ENCODE results near the gene NIPSNAP3A. TPM values are rescaled to one million over a fixed set of nuclear protein-coding genes. Genes with fewer than 3 reads are reported as not detected.

Gene NIPSNAP3A
- total RNA-seq, 1 experiment from 2014 or later, result 7.2 TPM

DNA sequence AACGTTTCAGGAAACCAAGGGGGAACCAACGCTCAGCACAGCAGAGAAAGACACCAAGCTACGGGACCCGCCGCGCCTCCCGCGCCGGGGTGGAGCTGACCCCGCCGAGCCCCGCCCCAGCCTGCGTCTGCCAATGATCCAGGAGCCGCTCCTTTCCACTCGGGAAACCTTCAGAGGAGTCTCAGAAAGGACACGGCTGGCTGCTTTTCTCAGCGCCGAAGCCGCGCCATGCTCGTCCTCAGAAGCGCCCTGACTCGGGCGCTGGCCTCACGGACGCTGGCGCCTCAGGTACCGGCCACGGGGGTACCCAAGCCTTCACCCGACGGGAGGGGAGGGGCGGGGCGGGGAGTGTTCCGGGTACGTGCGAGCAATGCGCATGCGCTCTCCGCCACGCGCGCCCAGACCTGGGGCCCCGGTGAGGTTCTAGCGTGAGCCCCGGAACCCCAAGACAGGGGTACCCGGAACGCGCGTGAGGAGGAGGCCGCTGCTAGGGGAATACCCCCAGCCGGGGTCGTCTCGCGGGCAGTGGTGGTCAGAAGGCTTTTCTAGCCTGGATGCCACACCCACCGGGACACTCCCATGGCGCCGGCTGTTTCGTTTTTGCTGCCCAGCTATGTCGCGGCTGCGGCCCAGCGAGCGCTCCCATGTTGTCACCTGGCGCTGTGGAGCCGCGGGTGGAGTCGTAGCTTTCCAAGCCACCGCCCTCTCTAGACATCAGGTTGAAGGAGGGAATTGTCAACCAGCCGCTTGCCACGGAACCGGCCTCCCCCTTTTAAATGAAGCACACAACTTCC, at the start of gene NIPSNAP3A (continued):
- TF ChIP-seq, protein P1, sequence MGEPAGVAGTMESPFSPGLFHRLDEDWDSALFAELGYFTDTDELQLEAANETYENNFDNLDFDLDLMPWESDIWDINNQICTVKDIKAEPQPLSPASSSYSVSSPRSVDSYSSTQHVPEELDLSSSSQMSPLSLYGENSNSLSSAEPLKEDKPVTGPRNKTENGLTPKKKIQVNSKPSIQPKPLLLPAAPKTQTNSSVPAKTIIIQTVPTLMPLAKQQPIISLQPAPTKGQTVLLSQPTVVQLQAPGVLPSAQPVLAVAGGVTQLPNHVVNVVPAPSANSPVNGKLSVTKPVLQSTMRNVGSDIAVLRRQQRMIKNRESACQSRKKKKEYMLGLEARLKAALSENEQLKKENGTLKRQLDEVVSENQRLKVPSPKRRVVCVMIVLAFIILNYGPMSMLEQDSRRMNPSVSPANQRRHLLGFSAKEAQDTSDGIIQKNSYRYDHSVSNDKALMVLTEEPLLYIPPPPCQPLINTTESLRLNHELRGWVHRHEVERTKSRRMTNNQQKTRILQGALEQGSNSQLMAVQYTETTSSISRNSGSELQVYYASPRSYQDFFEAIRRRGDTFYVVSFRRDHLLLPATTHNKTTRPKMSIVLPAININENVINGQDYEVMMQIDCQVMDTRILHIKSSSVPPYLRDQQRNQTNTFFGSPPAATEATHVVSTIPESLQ (CRISPR knock-in tag; IDR thresholded peaks at IDR 0.05), result no peak
- TF ChIP-seq SMAD3 (CRISPR knock-in tag; IDR thresholded peaks at IDR 0.05; ENCODE audit: borderline replicate concordance), result no peak
- no peak for TF ChIP-seq ZNF121 (CRISPR knock-in tag; IDR thresholded peaks at IDR 0.05)
- TF ChIP-seq OVOL2 (CRISPR knock-in tag; IDR thresholded peaks at IDR 0.05; ENCODE audit: borderline replicate concordance), result no peak
- TF ChIP-seq ATF1 (CRISPR knock-in tag; IDR thresholded peaks at IDR 0.05), result 0 out of 2 replicates have a peak, but pooled peaks have one; percentile 27
- TF ChIP-seq NFE2L1 (CRISPR knock-in tag; IDR thresholded peaks at IDR 0.05), result peak; percentile 64; the same call in 1 of the 2 replicates
- TF ChIP-seq SMAD4 (CRISPR knock-in tag; IDR thresholded peaks at IDR 0.05), result no peak
- TF ChIP-seq CREM (CRISPR knock-in tag; IDR thresholded peaks at IDR 0.05), result no peak
- TF ChIP-seq, protein P2, sequence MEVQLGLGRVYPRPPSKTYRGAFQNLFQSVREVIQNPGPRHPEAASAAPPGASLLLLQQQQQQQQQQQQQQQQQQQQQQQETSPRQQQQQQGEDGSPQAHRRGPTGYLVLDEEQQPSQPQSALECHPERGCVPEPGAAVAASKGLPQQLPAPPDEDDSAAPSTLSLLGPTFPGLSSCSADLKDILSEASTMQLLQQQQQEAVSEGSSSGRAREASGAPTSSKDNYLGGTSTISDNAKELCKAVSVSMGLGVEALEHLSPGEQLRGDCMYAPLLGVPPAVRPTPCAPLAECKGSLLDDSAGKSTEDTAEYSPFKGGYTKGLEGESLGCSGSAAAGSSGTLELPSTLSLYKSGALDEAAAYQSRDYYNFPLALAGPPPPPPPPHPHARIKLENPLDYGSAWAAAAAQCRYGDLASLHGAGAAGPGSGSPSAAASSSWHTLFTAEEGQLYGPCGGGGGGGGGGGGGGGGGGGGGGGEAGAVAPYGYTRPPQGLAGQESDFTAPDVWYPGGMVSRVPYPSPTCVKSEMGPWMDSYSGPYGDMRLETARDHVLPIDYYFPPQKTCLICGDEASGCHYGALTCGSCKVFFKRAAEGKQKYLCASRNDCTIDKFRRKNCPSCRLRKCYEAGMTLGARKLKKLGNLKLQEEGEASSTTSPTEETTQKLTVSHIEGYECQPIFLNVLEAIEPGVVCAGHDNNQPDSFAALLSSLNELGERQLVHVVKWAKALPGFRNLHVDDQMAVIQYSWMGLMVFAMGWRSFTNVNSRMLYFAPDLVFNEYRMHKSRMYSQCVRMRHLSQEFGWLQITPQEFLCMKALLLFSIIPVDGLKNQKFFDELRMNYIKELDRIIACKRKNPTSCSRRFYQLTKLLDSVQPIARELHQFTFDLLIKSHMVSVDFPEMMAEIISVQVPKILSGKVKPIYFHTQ (CRISPR knock-in tag; IDR thresholded peaks at IDR 0.05), result no peak
- TF ChIP-seq, protein P3, sequence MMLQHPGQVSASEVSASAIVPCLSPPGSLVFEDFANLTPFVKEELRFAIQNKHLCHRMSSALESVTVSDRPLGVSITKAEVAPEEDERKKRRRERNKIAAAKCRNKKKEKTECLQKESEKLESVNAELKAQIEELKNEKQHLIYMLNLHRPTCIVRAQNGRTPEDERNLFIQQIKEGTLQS (CRISPR knock-in tag; conservative IDR thresholded peaks at IDR 0.05), result no peak
- peak; percentile 80 for TF ChIP-seq SP1 (CRISPR knock-in tag; conservative IDR thresholded peaks at IDR 0.05)
- TF ChIP-seq, protein P4, sequence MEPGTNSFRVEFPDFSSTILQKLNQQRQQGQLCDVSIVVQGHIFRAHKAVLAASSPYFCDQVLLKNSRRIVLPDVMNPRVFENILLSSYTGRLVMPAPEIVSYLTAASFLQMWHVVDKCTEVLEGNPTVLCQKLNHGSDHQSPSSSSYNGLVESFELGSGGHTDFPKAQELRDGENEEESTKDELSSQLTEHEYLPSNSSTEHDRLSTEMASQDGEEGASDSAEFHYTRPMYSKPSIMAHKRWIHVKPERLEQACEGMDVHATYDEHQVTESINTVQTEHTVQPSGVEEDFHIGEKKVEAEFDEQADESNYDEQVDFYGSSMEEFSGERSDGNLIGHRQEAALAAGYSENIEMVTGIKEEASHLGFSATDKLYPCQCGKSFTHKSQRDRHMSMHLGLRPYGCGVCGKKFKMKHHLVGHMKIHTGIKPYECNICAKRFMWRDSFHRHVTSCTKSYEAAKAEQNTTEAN (CRISPR knock-in tag; IDR thresholded peaks at IDR 0.05), result peak; percentile 88; the same call in 1 of the 2 replicates
- TF ChIP-seq, protein P5, sequence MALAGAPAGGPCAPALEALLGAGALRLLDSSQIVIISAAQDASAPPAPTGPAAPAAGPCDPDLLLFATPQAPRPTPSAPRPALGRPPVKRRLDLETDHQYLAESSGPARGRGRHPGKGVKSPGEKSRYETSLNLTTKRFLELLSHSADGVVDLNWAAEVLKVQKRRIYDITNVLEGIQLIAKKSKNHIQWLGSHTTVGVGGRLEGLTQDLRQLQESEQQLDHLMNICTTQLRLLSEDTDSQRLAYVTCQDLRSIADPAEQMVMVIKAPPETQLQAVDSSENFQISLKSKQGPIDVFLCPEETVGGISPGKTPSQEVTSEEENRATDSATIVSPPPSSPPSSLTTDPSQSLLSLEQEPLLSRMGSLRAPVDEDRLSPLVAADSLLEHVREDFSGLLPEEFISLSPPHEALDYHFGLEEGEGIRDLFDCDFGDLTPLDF (CRISPR knock-in tag; IDR thresholded peaks at IDR 0.05), result no peak
- 0 out of 2 replicates have a peak, but pooled peaks have one; percentile 75 for TF ChIP-seq KAT7 (CRISPR knock-in tag; IDR thresholded peaks at IDR 0.05; ENCODE audit: borderline replicate concordance)
- no peak for TF ChIP-seq ZBTB21 (CRISPR knock-in tag; IDR thresholded peaks at IDR 0.05; ENCODE audit: borderline replicate concordance)
- TF ChIP-seq FOXK1 (CRISPR knock-in tag; IDR thresholded peaks at IDR 0.05), result peak; percentile 39; the same call in 1 of the 2 replicates
- TF ChIP-seq, protein P6, sequence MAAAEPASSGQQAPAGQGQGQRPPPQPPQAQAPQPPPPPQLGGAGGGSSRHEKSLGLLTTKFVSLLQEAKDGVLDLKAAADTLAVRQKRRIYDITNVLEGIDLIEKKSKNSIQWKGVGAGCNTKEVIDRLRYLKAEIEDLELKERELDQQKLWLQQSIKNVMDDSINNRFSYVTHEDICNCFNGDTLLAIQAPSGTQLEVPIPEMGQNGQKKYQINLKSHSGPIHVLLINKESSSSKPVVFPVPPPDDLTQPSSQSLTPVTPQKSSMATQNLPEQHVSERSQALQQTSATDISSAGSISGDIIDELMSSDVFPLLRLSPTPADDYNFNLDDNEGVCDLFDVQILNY (CRISPR knock-in tag; IDR thresholded peaks at IDR 0.05), result peak; percentile 27; the same call in 1 of the 2 replicates
- TF ChIP-seq GABPB1 (CRISPR knock-in tag; IDR thresholded peaks at IDR 0.05), result peak; percentile 10; the same call in 1 of the 2 replicates
- no peak for TF ChIP-seq TCF7 (CRISPR knock-in tag; IDR thresholded peaks at IDR 0.05; ENCODE audit: low read depth)
- TF ChIP-seq FOXP1 (CRISPR knock-in tag; IDR thresholded peaks at IDR 0.05; ENCODE audit: borderline replicate concordance), result peak; percentile 50; the same call in 1 of the 2 replicates

Measured in WTC11 (cell line).